Activated B cell treated with CpG ODN at 0.5 μM for 24 hours (primary cell): ENCODE measurements around the gene GPR157. TPM values are rescaled to one million over a fixed set of nuclear protein-coding genes. Genes with fewer than 3 reads are reported as not detected.
A peak's percentile ranks its signal among the peaks of the same experiment; 100 is the strongest.
"Not testable (repeated sequence)": the region's sequence is repeated elsewhere in the genome, so short reads cannot be mapped to it uniquely, and the experiment has no call there.

Source experiments
- ATAC-seq: fragments of 200-7000 bp; cut with Tn5 transposase; one replicate; pipeline ENCODE4 v1.10.0; 2021; ENCODE audit warnings: low read depth, mild to moderate bottlenecking, moderate library complexity
- CTCF ChIA-PET: fragments of 350-600 bp; sonication (Branson Sonifier 250); formaldehyde crosslinking; loops from one replicate; lab custom pipeline; 2021; ENCODE audit warnings: antibody characterized with exemption; lab: Charles Lee
- POLR2A ChIA-PET: fragments of 350-600 bp; sonication (Branson Sonifier 250); formaldehyde crosslinking; loops from one replicate; lab custom pipeline; 2021; ENCODE audit warnings: antibody characterized with exemption; lab: Charles Lee
- DNase-seq: peaks from one replicate; pipeline ENCODE4 v3.0.0; 2022
- H3K27ac Mint-ChIP-seq: one replicate; pipeline ENCODE4 v1.8.0; 2020; ENCODE audit warnings: mixed read lengths
- H3K27me3 Mint-ChIP-seq: one replicate; pipeline ENCODE4 v1.8.0; 2021; ENCODE audit warnings: mixed read lengths
- H3K36me3 Mint-ChIP-seq: one replicate; pipeline ENCODE4 v1.8.0; 2021; ENCODE audit warnings: low read depth, mixed read lengths
- H3K4me1 Mint-ChIP-seq: one replicate; pipeline ENCODE4 v1.8.0; 2021; ENCODE audit warnings: mixed read lengths
- H3K4me3 Mint-ChIP-seq: one replicate; pipeline ENCODE4 v1.8.0; 2020; ENCODE audit warnings: mild to moderate bottlenecking, mixed read lengths
- H3K9me3 Mint-ChIP-seq: one replicate; pipeline ENCODE4 v1.8.0; 2020; ENCODE audit warnings: mixed read lengths
- intact Hi-C: fragments of 100-400 bp; cut with micrococcal nuclease; formaldehyde crosslinking; loops from one replicate; pipeline ENCODE4 v1.15.1; 2024
- total RNA-seq: library from RNA; stranded (reverse); gene quantifications from 2 replicates; pipeline ENCODE4 v1.2.3, GENCODE V29; 2022
- TF ChIP-seq, protein P1 (sequence below): fragments of 200-600 bp; IDR thresholded peaks from one replicate; pipeline ENCODE4 v1.8.0; 2022; ENCODE audit warnings: antibody characterized with exemption, mild to moderate bottlenecking

The GPR157 gene
- total RNA-seq, 1 donor from 2014 or later, result 7.0 TPM

DNA sequence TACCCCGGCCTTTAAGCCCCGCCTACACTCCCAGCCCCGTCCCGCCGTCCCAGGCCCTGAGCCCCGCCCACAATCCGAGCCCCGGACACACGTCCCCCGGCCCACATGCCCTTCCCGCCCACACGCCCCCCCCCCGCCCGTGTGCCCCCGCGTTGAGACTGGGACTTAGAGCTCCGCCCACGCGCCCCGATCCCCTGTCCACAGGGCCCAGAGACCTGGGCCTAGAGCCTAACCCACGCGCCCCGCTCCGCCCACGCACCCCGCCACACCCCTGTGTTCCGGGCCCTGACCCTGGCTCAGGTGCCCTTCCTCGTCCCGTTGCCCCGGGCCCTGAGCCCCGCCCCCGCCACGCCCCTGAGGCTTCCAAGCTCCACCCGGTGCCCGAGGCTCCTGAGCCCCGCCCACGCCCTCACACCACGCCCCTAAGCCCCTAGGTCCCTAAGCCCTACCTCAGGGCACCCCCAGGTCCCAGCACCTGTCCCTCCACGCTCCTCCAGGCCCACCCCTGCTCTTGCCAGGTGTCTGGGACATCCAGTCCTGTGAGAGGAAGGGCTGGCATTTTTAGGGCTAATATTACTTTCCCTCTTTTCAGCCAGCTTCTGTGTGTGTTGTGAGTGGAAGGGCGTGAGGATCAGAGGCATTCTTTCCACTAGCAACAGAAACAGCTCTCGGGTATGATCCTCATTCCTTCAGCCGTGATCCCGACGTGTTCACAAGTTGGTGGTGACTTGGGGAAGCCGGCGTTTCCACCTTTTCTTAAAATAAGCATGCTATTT is 552 bp upstream of the GPR157 start:
- no peaks in the 10 kb centered on the region for H3K27me3 Mint-ChIP-seq
- no peaks in the 10 kb centered on the region for H3K9me3 Mint-ChIP-seq
- intact Hi-C loops, result loop anchor here (1.0 to 5.0 kb wide), 5 partner anchors 33 to 313 kb away; partner anchors contain the start of genes H6PD and RERE
- H3K4me3 Mint-ChIP-seq, result peak overlapping the region; percentile 80
- H3K36me3 Mint-ChIP-seq, result no peaks in the 10 kb centered on the region
- H3K4me1 Mint-ChIP-seq, result peaks cover 49% of the 10 kb centered on the region
- ATAC-seq (peak; percentile 77), DNase-seq (peak; percentile 93)
- TF ChIP-seq, protein P1, sequence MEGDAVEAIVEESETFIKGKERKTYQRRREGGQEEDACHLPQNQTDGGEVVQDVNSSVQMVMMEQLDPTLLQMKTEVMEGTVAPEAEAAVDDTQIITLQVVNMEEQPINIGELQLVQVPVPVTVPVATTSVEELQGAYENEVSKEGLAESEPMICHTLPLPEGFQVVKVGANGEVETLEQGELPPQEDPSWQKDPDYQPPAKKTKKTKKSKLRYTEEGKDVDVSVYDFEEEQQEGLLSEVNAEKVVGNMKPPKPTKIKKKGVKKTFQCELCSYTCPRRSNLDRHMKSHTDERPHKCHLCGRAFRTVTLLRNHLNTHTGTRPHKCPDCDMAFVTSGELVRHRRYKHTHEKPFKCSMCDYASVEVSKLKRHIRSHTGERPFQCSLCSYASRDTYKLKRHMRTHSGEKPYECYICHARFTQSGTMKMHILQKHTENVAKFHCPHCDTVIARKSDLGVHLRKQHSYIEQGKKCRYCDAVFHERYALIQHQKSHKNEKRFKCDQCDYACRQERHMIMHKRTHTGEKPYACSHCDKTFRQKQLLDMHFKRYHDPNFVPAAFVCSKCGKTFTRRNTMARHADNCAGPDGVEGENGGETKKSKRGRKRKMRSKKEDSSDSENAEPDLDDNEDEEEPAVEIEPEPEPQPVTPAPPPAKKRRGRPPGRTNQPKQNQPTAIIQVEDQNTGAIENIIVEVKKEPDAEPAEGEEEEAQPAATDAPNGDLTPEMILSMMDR, result no peak
- POLR2A ChIA-PET, result interaction anchor here (0.6 to 2.0 kb wide), 10 partner anchors 9 to 649 kb away, joined by 3 to 12 read pairs (median 4); partner anchors contain the start of genes ENO1 and H6PD
- peak overlapping the region; percentile 47 for H3K27ac Mint-ChIP-seq
- CTCF ChIA-PET, result interaction anchor here (1.2 to 1.4 kb wide), 3 partner anchors 12 to 68 kb away, joined by 3 to 11 read pairs (median 5); no protein-coding TSS in a partner anchor

DNA sequence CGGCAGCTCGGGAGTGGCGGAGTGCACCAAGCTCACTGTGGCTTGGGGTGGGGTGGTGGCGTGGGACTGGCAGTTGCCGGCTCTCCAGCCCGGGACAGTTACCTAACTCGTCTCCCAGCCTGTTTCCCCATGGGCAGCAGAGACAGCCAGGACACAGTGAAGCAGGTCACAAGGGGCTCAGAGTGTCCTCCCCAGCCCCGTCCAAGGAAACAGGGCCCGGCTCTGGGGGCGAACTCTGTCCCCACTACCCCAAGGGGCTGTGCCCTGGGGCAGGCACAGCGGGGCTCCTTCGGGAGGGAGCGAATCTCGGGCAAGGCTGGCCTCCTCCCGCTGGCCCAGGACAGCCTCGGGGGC is 759 bp downstream of the GPR157 start:
- ChIA-PET CTCF (no interaction called here), POLR2A (interaction anchor here (1.5 kb wide), 1 partner anchor 249 kb away, joined by 6 read pairs; the partner anchor contains the start of gene ENO1)
- TF ChIP-seq, protein P1, result no peak
- Mint-ChIP-seq H3K27ac (no peak overlapping the region), H3K4me3 (peak overlapping the region; percentile 90), H3K36me3 (no peaks in the 10 kb centered on the region), H3K9me3 (no peaks in the 10 kb centered on the region), H3K27me3 (no peaks in the 10 kb centered on the region), H3K4me1 (peaks cover 49% of the 10 kb centered on the region)
- DNase-seq, result no peak
- no peak for ATAC-seq
- intact Hi-C loops, result loop anchor here (2.0 to 5.0 kb wide), 3 partner anchors 34 to 311 kb away; partner anchors contain the start of gene RERE

DNA sequence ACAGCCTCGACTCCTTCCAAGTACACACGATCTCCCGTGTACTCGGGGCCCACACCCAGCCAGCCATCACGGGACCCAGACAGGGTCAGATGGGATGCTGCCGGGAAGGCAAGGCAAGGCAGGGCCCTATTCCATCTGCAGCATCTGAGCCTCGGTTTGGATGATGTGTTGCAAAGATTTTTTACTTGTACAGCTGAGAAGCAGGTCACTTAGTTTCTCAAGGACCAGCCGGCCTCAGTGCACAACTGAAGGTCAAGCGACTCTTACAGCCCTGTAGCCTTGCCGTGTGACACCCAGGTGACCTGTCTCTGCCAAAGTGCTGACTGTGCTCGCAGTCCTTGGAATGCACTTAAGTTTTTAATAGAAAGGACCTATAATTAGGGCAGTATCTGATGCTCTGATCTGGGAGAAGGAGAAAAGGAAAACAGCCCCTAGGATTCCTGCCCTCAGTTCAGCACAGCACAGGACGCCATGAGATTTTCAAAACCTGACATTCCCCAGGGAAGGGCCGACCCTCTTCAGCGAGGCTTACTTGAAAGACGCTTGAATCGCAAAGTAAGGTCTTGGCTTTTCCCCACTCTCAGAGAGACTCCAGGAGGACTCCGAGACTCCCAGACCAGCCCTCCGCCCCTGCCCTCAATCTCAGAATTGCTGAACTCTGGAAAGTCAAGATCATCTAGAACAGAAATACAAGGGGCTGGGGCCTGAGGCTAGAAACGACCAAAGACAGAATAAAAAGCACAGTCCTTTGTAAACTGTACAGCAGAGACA is 1.3 kb downstream of the GPR157 start:
- Mint-ChIP-seq H3K9me3 (no peaks in the 10 kb centered on the region), H3K36me3 (no peaks in the 10 kb centered on the region), H3K4me3 (peak overlapping the region; percentile 90), H3K27me3 (no peaks in the 10 kb centered on the region), H3K27ac (no peak overlapping the region), H3K4me1 (peaks cover 52% of the 10 kb centered on the region)
- TF ChIP-seq, protein P1, result no peak
- no peak for DNase-seq
- CTCF ChIA-PET, result no interaction called here
- no peak for ATAC-seq
- POLR2A ChIA-PET, result interaction anchor here (0.5 kb wide), 1 partner anchor 12 kb away, joined by 4 read pairs; no protein-coding TSS in a partner anchor
- intact Hi-C loops, result loop anchor here (2.0 to 5.0 kb wide), 3 partner anchors 35 to 311 kb away; partner anchors contain the start of gene RERE

DNA sequence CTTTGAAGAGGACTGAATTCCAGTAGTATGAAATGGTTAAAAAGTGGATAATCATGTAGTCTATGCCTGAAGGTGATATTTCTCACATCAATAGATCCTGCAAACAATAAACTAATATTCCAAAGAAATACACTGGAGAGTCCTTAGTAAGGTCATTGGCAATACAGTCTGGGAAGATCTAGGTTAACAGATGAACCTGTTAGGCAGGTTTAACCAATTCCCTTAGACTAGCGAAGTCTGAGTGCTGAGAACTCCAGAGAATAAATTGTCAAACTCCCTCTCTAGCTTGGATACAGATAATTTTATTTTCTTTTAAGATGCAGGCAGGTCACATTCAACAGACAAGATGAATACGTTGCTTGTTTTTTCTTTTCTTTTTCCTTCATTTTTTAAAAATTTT is 2.4 kb downstream of the GPR157 start:
- CTCF ChIA-PET, result no interaction called here
- Mint-ChIP-seq H3K27me3 (no peaks in the 10 kb centered on the region), H3K4me1 (peaks cover 54% of the 10 kb centered on the region), H3K36me3 (no peaks in the 10 kb centered on the region), H3K4me3 (no peak overlapping the region), H3K27ac (no peak overlapping the region), H3K9me3 (no peaks in the 10 kb centered on the region)
- POLR2A ChIA-PET, result interaction anchor here (0.7 kb wide), 1 partner anchor 258 kb away, joined by 3 read pairs; no protein-coding TSS in a partner anchor
- ATAC-seq (no peak), DNase-seq (no peak)
- intact Hi-C loops, result loop anchor here (5.0 kb wide), 1 partner anchor 36 kb away; no protein-coding TSS in a partner anchor
- TF ChIP-seq, protein P1, result no peak

DNA sequence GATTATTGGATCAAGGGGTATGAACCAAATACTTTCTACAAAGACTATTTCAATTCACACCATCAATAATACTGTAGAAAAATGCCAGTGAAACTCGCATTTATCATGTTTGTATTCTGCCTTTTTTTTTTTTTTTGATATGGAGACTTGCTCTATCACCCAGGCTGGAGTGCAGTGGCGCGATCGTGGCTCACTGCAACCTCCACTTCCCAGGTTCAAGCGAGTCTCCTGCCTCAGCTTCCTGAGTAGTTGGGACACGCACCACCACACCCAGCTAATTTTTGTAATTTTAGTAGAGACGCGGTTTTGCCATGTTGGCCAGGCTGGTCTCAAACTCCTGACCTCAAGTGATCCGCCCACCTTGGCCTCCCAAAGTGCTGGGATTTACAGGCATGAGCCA is 3.1 kb downstream of the GPR157 start:
- intact Hi-C loops, result loop anchor here (5.0 kb wide), 1 partner anchor 36 kb away; no protein-coding TSS in a partner anchor
- Mint-ChIP-seq H3K27ac (peak overlapping the region; percentile 53), H3K4me1 (peaks cover 48% of the 10 kb centered on the region)
- POLR2A ChIA-PET, H3K27me3 Mint-ChIP-seq, H3K9me3 Mint-ChIP-seq, H3K4me3 Mint-ChIP-seq, ATAC-seq, H3K36me3 Mint-ChIP-seq, DNase-seq, CTCF ChIA-PET: not testable (repeated sequence)
